T-cell (primary cell): Measurements from ENCODE around the gene BOLA1. TPM values are rescaled to one million over a fixed set of nuclear protein-coding genes. Genes with fewer than 3 reads are reported as not detected.

Source experiments
- ATAC-seq, 4 experiments: fragments of 200-7000 bp in 3 of 4; fragments of 150-1000 bp in 1 of 4; cut with Tn5 transposase; replicated peaks in 1 of 4; 1 replicate in 3 of 4; 2 replicates in 1 of 4; pipeline ENCODE4 v1.10.0; 2021; ENCODE audit warnings: moderate library complexity in 3 of 4, mild to moderate bottlenecking in 2 of 4, moderate number of reproducible peaks in 1 of 4
- CTCF ChIA-PET, 2 donors: fragments of 300-600 bp; sonication (Branson Sonifier 250); formaldehyde crosslinking; loops; one replicate each; lab custom pipeline; 2022; ENCODE audit warnings: antibody characterized with exemption in 2 of 2; lab: Charles Lee
- POLR2A ChIA-PET, 2 donors: fragments of 300-600 bp; sonication (Branson Sonifier 250); formaldehyde crosslinking; loops; one replicate each; lab custom pipeline; 2022; ENCODE audit warnings: antibody characterized with exemption in 2 of 2; lab: Charles Lee
- DNase-seq, 35 experiments: peaks; one replicate each; pipeline versions ENCODE4 v3.0.0 to v3.0.0-alpha.2; 2013 to 2023
- H3K27ac ChIP-seq: one replicate; pipeline ENCODE4 v1.5.1; 2013; ENCODE audit warnings: low read length
- H3K27me3 ChIP-seq, 2 experiments: replicated peaks in 1 of 2; 1 replicate in 1 of 2; 2 replicates in 1 of 2; pipeline versions ENCODE4 v1.6.1 to v1.7.0; 2013; ENCODE audit warnings: low read length in 1 of 2, mixed read lengths in 1 of 2; ENCODE audit not compliant: control insufficient read depth in 2 of 2, insufficient read depth in 2 of 2; ENCODE audit errors: extremely low read depth in 1 of 2
- H3K36me3 ChIP-seq, 2 donors: 1 replicate in 1 of 2; 2 replicates in 1 of 2; pipeline versions ENCODE4 v1.6.1 to v1.7.0; 2013; ENCODE audit warnings: low read length in 1 of 2; ENCODE audit not compliant: control insufficient read depth in 2 of 2, insufficient read depth in 1 of 2; ENCODE audit errors: extremely low read depth in 1 of 2
- H3K4me1 ChIP-seq, 2 experiments: 1 replicate in 1 of 2; 2 replicates in 1 of 2; pipeline versions ENCODE4 v1.6.1 to v1.7.0; 2013; ENCODE audit warnings: low read length in 2 of 2, mixed read lengths in 1 of 2; ENCODE audit not compliant: insufficient read depth in 2 of 2, control insufficient read depth in 1 of 2; ENCODE audit errors: extremely low read depth in 1 of 2
- H3K4me3 ChIP-seq, 2 donors: 1 replicate in 1 of 2; 2 replicates in 1 of 2; pipeline versions ENCODE4 v1.5.1 to v1.7.0; 2013; ENCODE audit warnings: mild to moderate bottlenecking in 2 of 2, low read length in 1 of 2, moderate library complexity in 1 of 2; ENCODE audit not compliant: control insufficient read depth in 1 of 2; ENCODE audit errors: extremely low read depth in 1 of 2
- H3K9me3 ChIP-seq: 2 replicates; pipeline ENCODE4 v1.7.0; 2013
- H3K27ac Mint-ChIP-seq, 2 donors: one replicate each; pipeline ENCODE4 v1.8.0; 2020 to 2021; ENCODE audit warnings: mild to moderate bottlenecking in 2 of 2, mixed read lengths in 2 of 2
- H3K27me3 Mint-ChIP-seq, 2 donors: one replicate each; pipeline ENCODE4 v1.8.0; 2021 to 2022; ENCODE audit warnings: mixed read lengths in 2 of 2
- H3K36me3 Mint-ChIP-seq: one replicate; pipeline ENCODE4 v1.8.0; 2021; ENCODE audit warnings: mixed read lengths
- H3K4me1 Mint-ChIP-seq, 3 donors: one replicate each; pipeline ENCODE4 v1.8.0; 2020 to 2022; ENCODE audit warnings: mixed read lengths in 3 of 3, mild to moderate bottlenecking in 1 of 3
- H3K4me3 Mint-ChIP-seq, 3 donors: one replicate each; pipeline ENCODE4 v1.8.0; 2020 to 2022; ENCODE audit warnings: mild to moderate bottlenecking in 3 of 3, mixed read lengths in 3 of 3, moderate library complexity in 3 of 3
- H3K9me3 Mint-ChIP-seq, 3 donors: one replicate each; pipeline ENCODE4 v1.8.0; 2020 to 2022; ENCODE audit warnings: mixed read lengths in 3 of 3
- WGBS: methylation state at CpG from one replicate; pipeline ENCODE4 v1.1.5; 2013; ENCODE audit warnings: missing lambda C conversion rate; ENCODE audit not compliant: insufficient coverage; 5-methylcytosine and 5-hydroxymethylcytosine counted together
- total RNA-seq, 35 experiments: library from RNA in 6 of 35; stranded (reverse) in 6 of 35; fragments of 120-200 nt in 1 of 35; gene quantifications; one replicate each; pipeline versions ENCODE4 v1.2.1 to v1.2.4 and lab custom pipeline; 2013 to 2026

BOLA1 gene
- total RNA-seq, 5 donors from 2014 or later (not counting 1 experiment from before 2014, with no cell fraction given): 6.0 to 27.6 (median 26.1) TPM

- H3K9me3 ChIP-seq: no peaks in the 10 kb centered on the region
- peak in 2 of 4 experiments; percentile 13 to 17 for ATAC-seq
- Mint-ChIP-seq H3K36me3 (no peaks in the 10 kb centered on the region), H3K4me1 (peaks cover 34 to 46% (median 41%) of the 10 kb centered on the region in 3 donors), H3K27me3 (peaks cover 0 to 2% of the 10 kb centered on the region in 2 donors), H3K4me3 (peak overlapping the region; percentile 70 to 83 (median 77)), H3K9me3 (no peaks in the 10 kb centered on the region), H3K27ac (peak overlapping the region; percentile 69 to 78)
- DNase-seq: no peak
- peaks cover 18 to 27% of the 10 kb centered on the region in 2 experiments for H3K4me1 ChIP-seq
- no peak overlapping the region for H3K27ac ChIP-seq
- peaks cover 0 to 12% of the 10 kb centered on the region in 2 experiments for H3K27me3 ChIP-seq
- POLR2A ChIA-PET: no interaction called here
- CTCF ChIA-PET: interaction anchor here in 1 of 2 donors (0.6 kb wide), 1 partner anchor 423 kb away, joined by 4 read pairs; no protein-coding TSS in a partner anchor
- no peaks in the 10 kb centered on the region for H3K36me3 ChIP-seq
- no CpG with 5 or more reads among the region's 9 CpGs for WGBS
- peak overlapping the region; percentile 33 to 65 for H3K4me3 ChIP-seq
Measured at GRCh38 chr1:149916193-149916897, 17.0 kb downstream of the BOLA1 start.

DNA sequence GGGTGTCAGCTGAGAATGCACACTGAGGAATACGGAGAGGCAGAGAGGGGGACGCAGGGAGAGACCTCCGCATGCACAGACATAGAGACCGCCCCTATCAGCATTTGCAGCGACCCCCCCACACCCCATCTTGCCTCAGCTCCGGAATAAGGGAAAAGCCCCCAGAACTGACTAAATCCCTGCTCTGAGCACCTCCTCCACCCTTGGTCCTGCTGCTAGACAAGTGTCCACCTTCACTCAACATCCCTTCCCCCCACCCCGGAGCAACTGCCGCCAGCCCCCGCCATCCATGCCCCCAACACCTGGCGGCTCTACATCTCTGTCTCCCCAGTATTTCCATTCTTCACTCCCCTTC, 17.5 kb downstream of the BOLA1 start:
- peak overlapping the region; percentile 65 to 77 for H3K4me3 ChIP-seq
- 7% methylated on average over 8 of the region's 10 CpGs for WGBS
- POLR2A ChIA-PET: no interaction called here

GRCh38 chr1:149917571-149918144, 18.3 kb downstream of the BOLA1 start, which contains the start of gene SV2A:
TSS of gene SV2A (minus strand) at chr1:149917844. CDS start at chr1:149913840, 4,004 bp downstream.
- H3K9me3 Mint-ChIP-seq: no peaks in the 10 kb centered on the region
- H3K27me3 ChIP-seq: peaks cover 0 to 12% of the 10 kb centered on the region in 2 experiments
- ATAC-seq (peak; percentile 74 to 80 (median 76)), DNase-seq (peak in 28 of 35 experiments; percentile 12 to 57 (median 25))
- H3K27ac Mint-ChIP-seq: peak within 1 kb of the TSS; percentile 43 to 61
- H3K36me3 Mint-ChIP-seq: peaks cover 10% of the 10 kb centered on the region
- peaks cover 0 to 2% of the 10 kb centered on the region in 2 donors for H3K27me3 Mint-ChIP-seq
- H3K4me1 ChIP-seq: peaks cover 18 to 27% of the 10 kb centered on the region in 2 experiments
- H3K36me3 ChIP-seq: peaks cover 0 to 4% of the 10 kb centered on the region in 2 donors
- no peak within 1 kb of the TSS for H3K27ac ChIP-seq
- H3K4me3 ChIP-seq: peak within 1 kb of the TSS; percentile 65 to 77
- ChIA-PET POLR2A (no interaction called here), CTCF (interaction anchor here in 1 of 2 donors (0.5 kb wide), 1 partner anchor 133 kb away, joined by 6 read pairs; no protein-coding TSS in a partner anchor)
- 0% methylated on average over 2 of the region's 24 CpGs for WGBS
- H3K4me1 Mint-ChIP-seq: peaks cover 34 to 41% (median 40%) of the 10 kb centered on the region in 3 donors
- H3K4me3 Mint-ChIP-seq: peak within 1 kb of the TSS; percentile 70 to 83 (median 77)
- H3K9me3 ChIP-seq: no peaks in the 10 kb centered on the region

More for the DNA sequence above, 17.5 kb downstream of the BOLA1 start:
- Mint-ChIP-seq H3K4me1 (peaks cover 34 to 46% (median 41%) of the 10 kb centered on the region in 3 donors), H3K27me3 (peaks cover 0 to 2% of the 10 kb centered on the region in 2 donors), H3K27ac (no peak overlapping the region), H3K36me3 (peaks cover 4% of the 10 kb centered on the region), H3K4me3 (peak overlapping the region; percentile 70 to 83 (median 77)), H3K9me3 (no peaks in the 10 kb centered on the region)
- H3K9me3 ChIP-seq: no peaks in the 10 kb centered on the region
- peaks cover 0 to 12% of the 10 kb centered on the region in 2 experiments for H3K27me3 ChIP-seq
- peak in 2 of 4 experiments; percentile 4 to 17 for ATAC-seq
- H3K36me3 ChIP-seq: no peaks in the 10 kb centered on the region
- no peak for DNase-seq
- peaks cover 18 to 27% of the 10 kb centered on the region in 2 experiments for H3K4me1 ChIP-seq
- H3K27ac ChIP-seq: no peak overlapping the region
- CTCF ChIA-PET: no interaction called here

- ChIA-PET POLR2A (no interaction called here), CTCF (no interaction called here)
- ATAC-seq: no peak
- peaks cover 49% of the 10 kb centered on the region for H3K36me3 Mint-ChIP-seq
- Histone ChIP-seq H3K4me3 (no peak overlapping the region), H3K9me3 (no peaks in the 10 kb centered on the region), H3K4me1 (peaks cover 17 to 24% of the 10 kb centered on the region in 2 experiments), H3K27ac (no peak overlapping the region), H3K36me3 (peaks cover 10 to 42% of the 10 kb centered on the region in 2 donors), H3K27me3 (no peaks in the 10 kb centered on the region)
- H3K4me1 Mint-ChIP-seq: peaks cover 39 to 49% (median 42%) of the 10 kb centered on the region in 3 donors
- 94% methylated on average over 6 of the region's 10 CpGs for WGBS
- H3K9me3 Mint-ChIP-seq: no peaks in the 10 kb centered on the region
- H3K27ac Mint-ChIP-seq: no peak overlapping the region
- no peak for DNase-seq
- H3K4me3 Mint-ChIP-seq: no peak overlapping the region
- no peaks in the 10 kb centered on the region for H3K27me3 Mint-ChIP-seq
Measured at GRCh38 chr1:149923626-149924025, 24.3 kb downstream of the BOLA1 start.

- Histone ChIP-seq H3K9me3 (no peaks in the 10 kb centered on the region), H3K27me3 (no peaks in the 10 kb centered on the region), H3K27ac (no peak overlapping the region), H3K4me1 (peaks cover 17 to 29% of the 10 kb centered on the region in 2 experiments), H3K36me3 (peaks cover 10 to 42% of the 10 kb centered on the region in 2 donors), H3K4me3 (no peak overlapping the region)
- ChIA-PET CTCF (no interaction called here), POLR2A (interaction anchor here (0.6 to 1.2 kb wide), 3 partner anchors 10 to 308 kb away, joined by 3 read pairs; a partner anchor contains a TSS)
- Mint-ChIP-seq H3K4me3 (peak overlapping the region; percentile 48 to 97 (median 59)), H3K4me1 (peaks cover 44 to 51% (median 47%) of the 10 kb centered on the region in 3 donors), H3K27ac (peak overlapping the region in 1 of 2 donors; percentile 55), H3K36me3 (peaks cover 49% of the 10 kb centered on the region), H3K9me3 (no peaks in the 10 kb centered on the region), H3K27me3 (no peaks in the 10 kb centered on the region)
- WGBS: 90% methylated on average over 2 of the region's 3 CpGs
- DNase-seq (no peak), ATAC-seq (no peak)
Measured at GRCh38 chr1:149925345-149925744, 26.0 kb downstream of the BOLA1 start.

DNA sequence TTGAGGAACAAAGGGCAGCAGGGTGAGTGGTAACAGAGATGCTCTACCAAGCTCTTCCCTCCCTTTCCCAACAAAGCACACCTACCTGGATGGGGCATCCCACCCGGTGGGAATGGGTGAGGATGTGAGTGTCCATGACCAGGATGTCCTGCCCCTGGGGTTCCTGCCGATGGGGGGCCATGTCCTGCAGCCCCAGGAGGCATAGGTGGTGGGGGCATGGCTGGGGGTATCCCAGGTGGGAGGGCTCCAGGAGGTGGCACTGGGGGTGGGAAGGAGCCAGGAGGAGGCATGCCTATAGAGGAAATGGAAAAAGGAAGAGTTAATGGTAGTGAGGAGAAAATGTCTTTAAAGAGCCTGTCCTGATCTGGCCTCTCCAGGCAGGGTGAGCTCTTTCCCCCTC, 26.4 kb downstream of the BOLA1 start:
- WGBS: 100% methylated on average over 1 of the region's 2 CpGs
- Mint-ChIP-seq H3K36me3 (peaks cover 49% of the 10 kb centered on the region), H3K27me3 (no peaks in the 10 kb centered on the region), H3K4me3 (peak overlapping the region; percentile 72 to 97 (median 94)), H3K9me3 (no peaks in the 10 kb centered on the region), H3K27ac (peak overlapping the region in 1 of 2 donors; percentile 63), H3K4me1 (peaks cover 46 to 51% (median 49%) of the 10 kb centered on the region in 3 donors)
- peaks cover 10 to 42% of the 10 kb centered on the region in 2 donors for H3K36me3 ChIP-seq
- no peaks in the 10 kb centered on the region for H3K27me3 ChIP-seq
- H3K4me3 ChIP-seq: no peak overlapping the region
- H3K4me1 ChIP-seq: peaks cover 17 to 29% of the 10 kb centered on the region in 2 experiments
- POLR2A ChIA-PET: interaction anchor here (0.6 to 1.2 kb wide), 3 partner anchors 11 to 309 kb away, joined by 3 read pairs; a partner anchor contains a TSS
- CTCF ChIA-PET: no interaction called here
- H3K9me3 ChIP-seq: no peaks in the 10 kb centered on the region
- H3K27ac ChIP-seq: no peak overlapping the region
- ATAC-seq: no peak
- no peak for DNase-seq
